CD14-positive monocyte (primary cell): ENCODE results near the gene SMG6. TPM values are rescaled to one million over a fixed set of nuclear protein-coding genes. Genes with fewer than 3 reads are reported as not detected.
A peak's percentile ranks its signal among the peaks of the same experiment; 100 is the strongest.

Experiments used
- DNase-seq, 3 donors: peaks; one replicate each; pipeline ENCODE4 v3.0.0-alpha.2; 2011 to 2022
- H2AFZ ChIP-seq: 2 replicates; pipeline ENCODE4 v1.6.0; 2012; ENCODE audit warnings: mild to moderate bottlenecking, low read depth, low read length, inconsistent platforms; ENCODE audit not compliant: insufficient read depth, poor library complexity, severe bottlenecking
- H3K27ac ChIP-seq, 2 donors: 1 replicate in 1 of 2; 2 replicates in 1 of 2; pipeline ENCODE4 v1.5.1; 2012 to 2013; ENCODE audit warnings: low read length in 2 of 2, control low read depth in 1 of 2, inconsistent platforms in 1 of 2, low read depth in 1 of 2, mild to moderate bottlenecking in 1 of 2
- H3K27me3 ChIP-seq, 2 donors: one replicate each; pipeline versions ENCODE4 v1.6.0 to v1.6.1; 2011 to 2013; ENCODE audit warnings: low read length in 2 of 2; ENCODE audit not compliant: control insufficient read depth in 2 of 2, insufficient read depth in 2 of 2
- H3K36me3 ChIP-seq, 2 donors: replicated peaks in 1 of 2; 1 replicate in 1 of 2; 2 replicates in 1 of 2; pipeline versions ENCODE4 v1.5.1 to v1.6.1; 2012 to 2013; ENCODE audit warnings: low read length in 2 of 2, control low read depth in 1 of 2, inconsistent platforms in 1 of 2, mild to moderate bottlenecking in 1 of 2; ENCODE audit not compliant: insufficient read depth in 2 of 2, control insufficient read depth in 1 of 2
- H3K4me1 ChIP-seq, 2 donors: 1 replicate in 1 of 2; 2 replicates in 1 of 2; pipeline versions ENCODE4 v1.5.1 to v1.6.1; 2012 to 2013; ENCODE audit warnings: low read length in 2 of 2, control low read depth in 1 of 2, inconsistent platforms in 1 of 2, mild to moderate bottlenecking in 1 of 2, moderate library complexity in 1 of 2; ENCODE audit not compliant: insufficient read depth in 2 of 2, control insufficient read depth in 1 of 2
- H3K4me2 ChIP-seq: replicated peaks from 2 replicates; pipeline ENCODE3; 2012; ENCODE audit warnings: low read length, moderate library complexity, mild to moderate bottlenecking; ENCODE audit not compliant: poor library complexity, severe bottlenecking; ENCODE audit errors: extremely low read depth
- H3K4me3 ChIP-seq, 3 experiments: fragments of 200-600 bp in 1 of 3; sonication (generic) in 1 of 3; replicated peaks in 1 of 3; 1 replicate in 2 of 3; 2 replicates in 1 of 3; pipeline ENCODE4 v1.5.1; 2011 to 2013; ENCODE audit warnings: low read length in 3 of 3, mild to moderate bottlenecking in 3 of 3, control low read depth in 2 of 3, low read depth in 2 of 3, inconsistent platforms in 1 of 3, moderate library complexity in 1 of 3
- H3K79me2 ChIP-seq: 2 replicates; pipeline ENCODE4 v1.6.0; 2012; ENCODE audit warnings: mild to moderate bottlenecking, control low read depth, inconsistent platforms, low read length, moderate library complexity; ENCODE audit not compliant: insufficient read depth
- H3K9ac ChIP-seq: 2 replicates; pipeline ENCODE4 v1.6.0; 2017; ENCODE audit warnings: low read length, mild to moderate bottlenecking; ENCODE audit not compliant: insufficient read depth, poor library complexity, severe bottlenecking
- H3K9me3 ChIP-seq, 2 donors: replicated peaks in 1 of 2; 1 replicate in 1 of 2; 2 replicates in 1 of 2; pipeline versions ENCODE4 v1.5.1 to v1.6.1; 2012 to 2013; ENCODE audit warnings: low read length in 2 of 2, control low read depth in 1 of 2; ENCODE audit not compliant: control insufficient read depth in 1 of 2, insufficient read depth in 1 of 2
- H4K20me1 ChIP-seq: 2 replicates; pipeline ENCODE4 v1.6.0; 2012; ENCODE audit warnings: mild to moderate bottlenecking, low read length, control low read depth, moderate library complexity; ENCODE audit not compliant: insufficient read depth
- H3K27ac Mint-ChIP-seq, 7 donors: one replicate each; pipeline ENCODE4 v1.8.0; 2020; ENCODE audit warnings: mild to moderate bottlenecking in 7 of 7, mixed read lengths in 7 of 7, moderate library complexity in 6 of 7, inconsistent platforms in 2 of 7
- H3K27me3 Mint-ChIP-seq, 3 donors: one replicate each; pipeline ENCODE4 v1.8.0; 2021 to 2022; ENCODE audit warnings: low read depth in 3 of 3, mild to moderate bottlenecking in 3 of 3, mixed read lengths in 3 of 3, moderate library complexity in 3 of 3, inconsistent platforms in 1 of 3
- H3K36me3 Mint-ChIP-seq, 2 donors: one replicate each; pipeline ENCODE4 v1.8.0; 2020; ENCODE audit warnings: mixed read lengths in 2 of 2, inconsistent platforms in 1 of 2, mild to moderate bottlenecking in 1 of 2
- H3K4me1 Mint-ChIP-seq: one replicate; pipeline ENCODE4 v1.8.0; 2020; ENCODE audit warnings: mild to moderate bottlenecking, mixed read lengths
- H3K4me3 Mint-ChIP-seq, 2 donors: one replicate each; pipeline ENCODE4 v1.8.0; 2020; ENCODE audit warnings: mild to moderate bottlenecking in 2 of 2, mixed read lengths in 2 of 2, moderate library complexity in 1 of 2
- H3K9me3 Mint-ChIP-seq, 7 donors: one replicate each; pipeline ENCODE4 v1.8.0; 2020 to 2022; ENCODE audit warnings: mixed read lengths in 7 of 7, mild to moderate bottlenecking in 6 of 7, moderate library complexity in 6 of 7, inconsistent platforms in 2 of 7
- WGBS: methylation state at CpG from one replicate; pipeline ENCODE4 v1.1.5; 2013; ENCODE audit warnings: missing lambda C conversion rate; ENCODE audit not compliant: insufficient coverage; 5-methylcytosine and 5-hydroxymethylcytosine counted together
- intact Hi-C, 2 donors: fragments of 100-400 bp; cut with micrococcal nuclease; formaldehyde crosslinking; loops; one replicate each; pipeline versions ENCODE4 v1.15.0 to v1.15.1; 2023
- polyA plus RNA-seq, 3 donors: library from polyadenylated mRNA; depleted of rRNA in 1 of 3; unstranded in 2 of 3; stranded (reverse) in 1 of 3; fragments of 300-500 nt in 2 of 3; fragments of >200 nt in 1 of 3; fragmentation: Illumina TruSeq in 2 of 3; gene quantifications; 1 replicate in 2 of 3; 2 replicates in 1 of 3; pipeline ENCODE4 v1.2.3, GENCODE V29; 2012 to 2021
- TF ChIP-seq, protein P1 (sequence below): fragments of 200-600 bp; IDR thresholded peaks from one replicate; pipeline ENCODE4 v1.8.0; 2022; ENCODE audit warnings: antibody characterized with exemption, mild to moderate bottlenecking

SMG6 gene
- polyA plus RNA-seq, 3 donors = 0.67 to 7.1 (median 1.1) TPM

DNA sequence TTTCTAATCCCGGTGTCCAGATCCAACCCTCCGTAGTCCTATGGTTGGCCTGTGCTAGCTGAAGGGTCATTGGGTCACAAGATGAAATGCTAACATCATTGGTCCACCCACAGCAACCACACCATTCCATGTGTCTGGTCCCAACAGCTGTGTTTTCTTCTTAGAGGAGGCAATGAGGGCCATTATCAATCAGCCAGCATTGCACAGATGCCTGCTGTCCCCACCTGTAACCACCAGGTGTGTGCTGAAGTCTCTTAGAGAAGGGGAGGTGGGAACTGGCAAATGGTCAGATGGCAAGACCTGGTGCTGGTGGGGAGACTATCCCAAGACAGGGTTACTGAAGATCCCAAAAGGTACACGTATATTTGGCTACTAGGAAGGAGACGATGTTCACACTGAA lies 211.3 kb downstream of the SMG6 start:
- Histone ChIP-seq H3K4me2 (no peak overlapping the region), H2AFZ (no peak overlapping the region), H4K20me1 (no peaks in the 10 kb centered on the region), H3K9me3 (no peaks in the 10 kb centered on the region), H3K9ac (no peak overlapping the region), H3K27me3 (no peaks in the 10 kb centered on the region), H3K36me3 (no peaks in the 10 kb centered on the region), H3K27ac (no peak overlapping the region), H3K4me1 (peaks cover 33 to 39% of the 10 kb centered on the region in 2 donors), H3K4me3 (no peak overlapping the region), H3K79me2 (no peaks in the 10 kb centered on the region)
- Mint-ChIP-seq H3K27ac (peak overlapping the region in 3 of 7 donors; percentile 0 to 61 (median 1)), H3K4me3 (no peak overlapping the region), H3K9me3 (peaks cover 0 to 5% (median 0%) of the 10 kb centered on the region in 7 donors), H3K36me3 (peaks cover 21% of the 10 kb centered on the region in 2 donors), H3K27me3 (peaks cover 2 to 17% (median 6%) of the 10 kb centered on the region in 3 donors), H3K4me1 (peaks cover 38% of the 10 kb centered on the region)
- TF ChIP-seq, protein P1, sequence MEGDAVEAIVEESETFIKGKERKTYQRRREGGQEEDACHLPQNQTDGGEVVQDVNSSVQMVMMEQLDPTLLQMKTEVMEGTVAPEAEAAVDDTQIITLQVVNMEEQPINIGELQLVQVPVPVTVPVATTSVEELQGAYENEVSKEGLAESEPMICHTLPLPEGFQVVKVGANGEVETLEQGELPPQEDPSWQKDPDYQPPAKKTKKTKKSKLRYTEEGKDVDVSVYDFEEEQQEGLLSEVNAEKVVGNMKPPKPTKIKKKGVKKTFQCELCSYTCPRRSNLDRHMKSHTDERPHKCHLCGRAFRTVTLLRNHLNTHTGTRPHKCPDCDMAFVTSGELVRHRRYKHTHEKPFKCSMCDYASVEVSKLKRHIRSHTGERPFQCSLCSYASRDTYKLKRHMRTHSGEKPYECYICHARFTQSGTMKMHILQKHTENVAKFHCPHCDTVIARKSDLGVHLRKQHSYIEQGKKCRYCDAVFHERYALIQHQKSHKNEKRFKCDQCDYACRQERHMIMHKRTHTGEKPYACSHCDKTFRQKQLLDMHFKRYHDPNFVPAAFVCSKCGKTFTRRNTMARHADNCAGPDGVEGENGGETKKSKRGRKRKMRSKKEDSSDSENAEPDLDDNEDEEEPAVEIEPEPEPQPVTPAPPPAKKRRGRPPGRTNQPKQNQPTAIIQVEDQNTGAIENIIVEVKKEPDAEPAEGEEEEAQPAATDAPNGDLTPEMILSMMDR = no peak
- intact Hi-C loops = no loop called here
- 95% methylated on average over 3 of the region's 4 CpGs for WGBS
- no peak for DNase-seq

GRCh38 chr17:2090804-2091534 lies 212.6 kb downstream of the SMG6 start:
- Histone ChIP-seq H3K9me3 (no peaks in the 10 kb centered on the region), H2AFZ (no peak overlapping the region), H3K4me3 (no peak overlapping the region), H3K27me3 (peaks cover 0 to 3% of the 10 kb centered on the region in 2 donors), H3K27ac (no peak overlapping the region), H3K9ac (no peak overlapping the region), H3K4me2 (no peak overlapping the region), H4K20me1 (no peaks in the 10 kb centered on the region), H3K4me1 (peaks cover 46 to 52% of the 10 kb centered on the region in 2 donors), H3K79me2 (no peaks in the 10 kb centered on the region), H3K36me3 (no peaks in the 10 kb centered on the region)
- DNase-seq = peak in 1 of 3 donors; percentile 23
- H3K27me3 Mint-ChIP-seq = peaks cover 9 to 22% (median 17%) of the 10 kb centered on the region in 3 donors
- H3K27ac Mint-ChIP-seq = peak overlapping the region in 1 of 7 donors; percentile 30
- peaks cover 50% of the 10 kb centered on the region for H3K4me1 Mint-ChIP-seq
- TF ChIP-seq, protein P1 = no peak
- intact Hi-C loops = no loop called here
- peaks cover 0 to 5% (median 0%) of the 10 kb centered on the region in 7 donors for H3K9me3 Mint-ChIP-seq
- peaks cover 23 to 30% of the 10 kb centered on the region in 2 donors for H3K36me3 Mint-ChIP-seq
- no peak overlapping the region for H3K4me3 Mint-ChIP-seq
- 78% methylated on average over 1 of the region's 2 CpGs for WGBS
